Choroid plexus epithelial cell (primary cell): ENCODE measurements around the gene HMGCL.
"Not testable (repeated sequence)": the region's sequence is repeated elsewhere in the genome, so short reads cannot be mapped to it uniquely, and the experiment has no call there.

Experiments used
- DNase-seq: peaks from one replicate; pipeline ENCODE4 v3.0.0-alpha.2; 2010; ENCODE audit warnings: low read depth
- H3K4me3 ChIP-seq: 2 replicates; pipeline ENCODE4 v1.5.1; 2011; ENCODE audit warnings: low read depth, mild to moderate bottlenecking, control low read depth, low read length, moderate library complexity
- CTCF ChIP-seq: conservative IDR thresholded peaks from 2 replicates; pipeline ENCODE4 v1.5.1; 2011; ENCODE audit warnings: low read depth, mild to moderate bottlenecking, control low read depth, inconsistent platforms, low read length, moderate library complexity

Gene HMGCL

GRCh38 chr1:23792151-23792945 lies 32.9 kb downstream of the HMGCL start:
- H3K4me3 ChIP-seq: peak overlapping the region; percentile 82
- no peak for TF ChIP-seq CTCF
- no peak for DNase-seq

GRCh38 chr1:23791516-23792047 lies 33.6 kb downstream of the HMGCL start:
- no peak for DNase-seq
- TF ChIP-seq CTCF: no peak
- H3K4me3 ChIP-seq: peak overlapping the region; percentile 82

- peak; percentile 17 for TF ChIP-seq CTCF
- peak within 1 kb of the TSS; percentile 82 for H3K4me3 ChIP-seq
- peak; percentile 91 for DNase-seq
Measured at GRCh38 chr1:23790696-23791515, 34.3 kb downstream of the HMGCL start, which contains the start of gene LYPLA2. TSS of gene LYPLA2 (plus strand) at chr1:23791145. CDS start at chr1:23792683, 1,538 bp downstream.

GRCh38 chr1:23788695-23789094 lies 36.5 kb downstream of the HMGCL start:
- H3K4me3 ChIP-seq: no peak overlapping the region
- no peak for DNase-seq
- TF ChIP-seq CTCF: no peak

- no peak for DNase-seq
- no peak overlapping the region for H3K4me3 ChIP-seq
- no peak for TF ChIP-seq CTCF
Measured at GRCh38 chr1:23787701-23788100, 37.5 kb downstream of the HMGCL start.

- DNase-seq: no peak
- no peak overlapping the region for H3K4me3 ChIP-seq
- no peak for TF ChIP-seq CTCF
Measured at GRCh38 chr1:23784846-23785245, 40.4 kb downstream of the HMGCL start.

- not testable (repeated sequence) for H3K4me3 ChIP-seq, DNase-seq
Measured at GRCh38 chr1:23783141-23783540, 42.1 kb downstream of the HMGCL start.
